ENCODE results near the gene LPP. TPM values are rescaled to one million over a fixed set of nuclear protein-coding genes. Genes with fewer than 3 reads are reported as not detected.
A peak's percentile ranks its signal among the peaks of the same experiment; 100 is the strongest.

The LPP gene
- total RNA-seq, 1 experiment from 2014 or later = 0.04 TPM

GRCh38 chr3:188739511-188739910, 585.6 kb downstream of the LPP start:
- Histone ChIP-seq H3K9me3 (replicated peaks) (no peaks in the 10 kb centered on the region), H3K27ac (no peak overlapping the region), H3K4me1 (no peaks in the 10 kb centered on the region), H3K4me3 (no peak overlapping the region), H3K27me3 (no peaks in the 10 kb centered on the region), H3K36me3 (no peaks in the 10 kb centered on the region)
- no peak for DNase-seq

GRCh38 chr3:188740010-188740409, 586.1 kb downstream of the LPP start:
- Histone ChIP-seq H3K36me3 (no peaks in the 10 kb centered on the region), H3K27me3 (no peaks in the 10 kb centered on the region), H3K27ac (no peak overlapping the region), H3K9me3 (replicated peaks) (no peaks in the 10 kb centered on the region), H3K4me1 (no peaks in the 10 kb centered on the region), H3K4me3 (no peak overlapping the region)
- no peak for DNase-seq

- no peak for DNase-seq
- H3K36me3 ChIP-seq = no peaks in the 10 kb centered on the region
- H3K4me3 ChIP-seq = no peak overlapping the region
- H3K27me3 ChIP-seq = no peaks in the 10 kb centered on the region
- H3K27ac ChIP-seq = no peak overlapping the region
- H3K9me3 ChIP-seq (replicated peaks) = no peaks in the 10 kb centered on the region
- no peaks in the 10 kb centered on the region for H3K4me1 ChIP-seq
These were observed 589.0 kb downstream of the LPP start for GRCh38 chr3:188742755-188743550.

GRCh38 chr3:188744166-188744565, 590.2 kb downstream of the LPP start:
- Histone ChIP-seq H3K4me1 (no peaks in the 10 kb centered on the region), H3K4me3 (no peak overlapping the region), H3K27ac (no peak overlapping the region), H3K27me3 (no peaks in the 10 kb centered on the region), H3K9me3 (replicated peaks) (no peaks in the 10 kb centered on the region), H3K36me3 (no peaks in the 10 kb centered on the region)
- DNase-seq = no peak

- H3K4me1 ChIP-seq = no peaks in the 10 kb centered on the region
- H3K4me3 ChIP-seq = no peak overlapping the region
- no peak for DNase-seq
- H3K9me3 ChIP-seq (replicated peaks) = no peaks in the 10 kb centered on the region
- H3K27me3 ChIP-seq = no peaks in the 10 kb centered on the region
- H3K36me3 ChIP-seq = no peaks in the 10 kb centered on the region
- H3K27ac ChIP-seq = no peak overlapping the region
These were observed 591.1 kb downstream of the LPP start for GRCh38 chr3:188745031-188745430.

DNA sequence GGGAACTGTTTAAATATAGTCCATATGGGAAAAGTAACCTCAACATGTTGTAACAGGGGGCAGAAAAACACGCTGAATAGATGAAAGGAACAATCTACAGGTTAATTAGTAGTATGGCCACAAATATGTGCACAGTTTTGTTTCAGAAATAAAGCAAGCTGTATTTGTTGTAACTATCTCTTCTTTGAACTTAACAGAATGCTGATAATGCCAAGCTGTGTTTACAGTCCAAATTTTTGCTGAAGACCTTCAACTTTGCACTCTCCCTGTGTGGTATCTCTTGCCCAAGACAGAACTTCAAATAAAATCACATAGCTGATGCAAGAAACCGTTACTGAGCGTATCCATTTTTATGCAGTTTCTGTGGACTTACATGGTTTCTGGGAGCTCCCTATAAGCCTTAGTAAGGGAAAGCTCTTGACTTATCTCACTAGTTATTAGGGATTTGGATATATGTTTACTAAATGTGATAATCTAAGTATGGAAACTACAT, 592.4 kb downstream of the LPP start:
- H3K27ac ChIP-seq = no peak overlapping the region
- no peaks in the 10 kb centered on the region for H3K9me3 ChIP-seq (replicated peaks)
- no peak for DNase-seq
- no peaks in the 10 kb centered on the region for H3K36me3 ChIP-seq
- no peak overlapping the region for H3K4me3 ChIP-seq
- H3K27me3 ChIP-seq = no peaks in the 10 kb centered on the region
- no peaks in the 10 kb centered on the region for H3K4me1 ChIP-seq

GRCh38 chr3:188747489-188747888, 593.5 kb downstream of the LPP start:
- H3K4me3 ChIP-seq = no peak overlapping the region

GRCh38 chr3:188749010-188749617, 595.2 kb downstream of the LPP start:
- Histone ChIP-seq H3K4me3 (no peak overlapping the region), H3K36me3 (no peaks in the 10 kb centered on the region), H3K9me3 (replicated peaks) (no peaks in the 10 kb centered on the region), H3K4me1 (no peaks in the 10 kb centered on the region), H3K27me3 (no peaks in the 10 kb centered on the region), H3K27ac (no peak overlapping the region)
- peak; percentile 5 to 43 for DNase-seq

More at GRCh38 chr3:188747489-188747888, 593.5 kb downstream of the LPP start:
- Histone ChIP-seq H3K9me3 (replicated peaks) (no peaks in the 10 kb centered on the region), H3K27ac (no peak overlapping the region), H3K36me3 (no peaks in the 10 kb centered on the region), H3K4me1 (no peaks in the 10 kb centered on the region), H3K27me3 (no peaks in the 10 kb centered on the region)
- no peak for DNase-seq

DNA sequence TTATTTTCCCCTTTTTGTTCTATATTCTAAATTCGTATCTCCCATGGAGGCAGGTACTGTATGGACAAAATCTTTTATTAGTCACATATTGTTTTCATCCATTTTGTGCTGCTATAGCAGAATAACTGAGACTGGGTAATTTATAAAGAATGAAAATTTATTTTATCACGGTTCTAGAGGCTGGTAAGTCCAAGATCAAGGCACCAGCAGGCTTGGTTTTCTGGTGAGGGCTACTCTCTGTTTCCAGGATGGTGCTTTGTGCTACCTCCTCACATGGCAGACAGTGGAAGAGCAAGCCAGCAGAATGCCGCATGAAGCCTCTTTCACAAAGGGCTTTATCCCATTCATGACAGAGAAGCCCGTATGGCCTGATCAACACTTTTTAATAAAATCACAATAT, 595.9 kb downstream of the LPP start:
- H3K36me3 ChIP-seq = no peaks in the 10 kb centered on the region
- H3K9me3 ChIP-seq (replicated peaks) = no peaks in the 10 kb centered on the region
- H3K27ac ChIP-seq = no peak overlapping the region
- H3K27me3 ChIP-seq = no peaks in the 10 kb centered on the region
- no peaks in the 10 kb centered on the region for H3K4me1 ChIP-seq
- no peak for DNase-seq
- no peak overlapping the region for H3K4me3 ChIP-seq

DNA sequence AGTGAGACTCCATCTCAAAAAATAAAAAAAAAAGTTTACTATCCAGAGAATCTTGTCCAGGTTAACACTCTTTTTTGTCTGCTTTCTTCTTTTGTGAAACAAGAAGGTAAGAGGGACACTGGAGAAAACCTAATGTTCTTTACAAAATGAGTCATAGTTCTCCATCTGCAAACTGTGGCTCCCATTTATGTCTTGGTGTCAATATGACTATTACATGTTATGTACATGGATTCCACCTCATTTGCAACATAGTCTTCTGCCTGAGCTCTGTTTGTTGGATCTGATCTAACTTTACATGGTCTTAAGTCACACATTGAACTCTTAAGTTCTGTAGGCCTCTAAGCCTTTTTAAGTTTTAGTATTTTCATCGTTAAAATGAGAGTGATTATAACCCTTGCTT, 596.7 kb downstream of the LPP start:
- Histone ChIP-seq H3K27ac (no peak overlapping the region), H3K36me3 (no peaks in the 10 kb centered on the region), H3K27me3 (no peaks in the 10 kb centered on the region), H3K9me3 (replicated peaks) (no peaks in the 10 kb centered on the region), H3K4me3 (no peak overlapping the region), H3K4me1 (no peaks in the 10 kb centered on the region)
- no peak for DNase-seq

DNA sequence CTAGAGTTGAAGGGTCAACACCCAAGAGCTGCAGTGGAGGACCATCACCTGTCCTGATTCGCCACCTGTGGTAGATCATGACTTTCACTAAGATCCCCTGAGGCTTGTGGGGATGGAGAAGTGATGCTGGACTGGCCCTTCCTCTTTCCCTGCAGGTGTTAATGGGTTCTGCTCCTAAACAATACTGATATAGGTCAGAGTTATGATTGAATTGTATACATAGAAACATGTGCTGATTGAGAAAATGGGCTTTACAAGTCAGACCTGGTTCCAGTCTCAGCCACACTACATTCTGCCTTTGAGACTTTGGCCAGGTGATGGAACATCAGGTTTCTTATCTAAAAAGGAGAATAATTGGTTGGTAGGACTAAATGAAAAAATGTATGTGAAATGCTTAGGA, 598.9 kb downstream of the LPP start:
- no peak for DNase-seq
- Histone ChIP-seq H3K36me3 (no peaks in the 10 kb centered on the region), H3K4me1 (no peaks in the 10 kb centered on the region), H3K27ac (no peak overlapping the region), H3K9me3 (replicated peaks) (no peaks in the 10 kb centered on the region), H3K27me3 (no peaks in the 10 kb centered on the region), H3K4me3 (no peak overlapping the region)

- no peak overlapping the region for H3K4me3 ChIP-seq
- H3K36me3 ChIP-seq = no peaks in the 10 kb centered on the region
- no peaks in the 10 kb centered on the region for H3K4me1 ChIP-seq
- no peaks in the 10 kb centered on the region for H3K27me3 ChIP-seq
- H3K9me3 ChIP-seq (replicated peaks) = no peaks in the 10 kb centered on the region
- no peak overlapping the region for H3K27ac ChIP-seq
- no peak for DNase-seq
These were observed 600.3 kb downstream of the LPP start for GRCh38 chr3:188754267-188754666.

GRCh38 chr3:188756241-188756640, 602.3 kb downstream of the LPP start:
- H3K9me3 ChIP-seq (replicated peaks) = no peaks in the 10 kb centered on the region
- H3K4me3 ChIP-seq = no peak overlapping the region
- H3K4me1 ChIP-seq = no peaks in the 10 kb centered on the region
- H3K27ac ChIP-seq = no peak overlapping the region
- H3K36me3 ChIP-seq = no peaks in the 10 kb centered on the region
- no peaks in the 10 kb centered on the region for H3K27me3 ChIP-seq
- DNase-seq = no peak

DNA sequence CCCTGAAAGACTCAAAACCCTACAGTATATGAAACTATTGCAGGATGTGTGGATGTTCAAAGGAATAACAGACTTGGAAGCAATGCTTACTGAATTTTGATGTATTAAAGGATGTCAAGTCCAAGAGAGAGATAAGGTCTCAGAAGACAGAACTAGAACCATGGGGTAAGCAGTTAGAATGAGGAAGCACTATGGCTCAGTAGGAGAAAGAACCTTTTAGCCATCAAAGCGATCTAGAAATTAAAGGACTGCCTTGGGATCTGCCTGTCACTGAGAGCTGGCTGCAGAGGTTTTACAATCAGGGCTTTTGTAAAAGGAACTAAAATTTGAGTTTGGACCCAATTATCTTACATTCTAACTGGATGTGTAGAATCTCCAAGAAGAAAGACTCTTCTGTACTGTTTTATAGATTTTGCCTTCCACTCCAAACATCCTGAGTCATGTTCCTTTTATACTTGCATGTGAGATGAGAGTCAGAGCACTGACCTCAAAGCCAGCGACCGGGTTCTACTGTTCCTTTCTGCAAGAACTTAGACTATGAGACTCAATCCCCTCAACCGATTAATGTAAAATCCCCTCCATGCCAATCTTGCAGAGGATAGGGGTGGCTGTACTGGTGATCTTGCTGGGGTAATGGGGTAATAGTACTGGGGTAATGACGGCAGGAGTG, 605.5 kb downstream of the LPP start:
- H3K4me1 ChIP-seq = no peaks in the 10 kb centered on the region
- no peak for DNase-seq

GRCh38 chr3:188760408-188760807, 606.5 kb downstream of the LPP start:
- no peak for DNase-seq
- H3K4me1 ChIP-seq = no peaks in the 10 kb centered on the region
- no peak overlapping the region for H3K4me3 ChIP-seq
- H3K9me3 ChIP-seq (replicated peaks) = no peaks in the 10 kb centered on the region
- no peaks in the 10 kb centered on the region for H3K36me3 ChIP-seq
- no peak overlapping the region for H3K27ac ChIP-seq
- H3K27me3 ChIP-seq = no peaks in the 10 kb centered on the region

More for the DNA sequence above, 605.5 kb downstream of the LPP start:
- no peaks in the 10 kb centered on the region for H3K9me3 ChIP-seq (replicated peaks)
- H3K27ac ChIP-seq = no peak overlapping the region
- no peaks in the 10 kb centered on the region for H3K27me3 ChIP-seq
- H3K4me3 ChIP-seq = no peak overlapping the region
- H3K36me3 ChIP-seq = no peaks in the 10 kb centered on the region

Data from SJCRH30 (cell line).